Measurements from ENCODE around the gene SOD2.

DNA sequence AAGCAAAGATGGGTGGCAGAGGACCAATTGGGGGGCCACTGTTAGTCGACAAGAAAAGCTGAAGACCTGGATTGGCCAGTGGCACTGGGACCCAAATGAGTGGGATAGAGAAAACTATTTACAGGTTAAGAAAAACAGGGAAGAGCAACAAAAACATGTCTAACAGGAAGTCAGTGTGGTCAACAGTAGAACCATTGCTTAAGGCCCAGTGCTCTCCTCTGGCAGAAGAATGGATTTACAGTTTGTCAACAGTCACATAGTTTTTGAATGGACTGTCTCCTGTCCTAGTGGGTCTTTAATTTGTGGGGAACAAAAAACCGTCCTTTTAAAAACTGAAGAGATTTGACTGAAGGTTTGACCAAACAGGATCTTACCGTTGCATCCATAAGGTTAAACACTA lies 22.1 kb upstream of the SOD2 start:
- no peak for TF ChIP-seq POLR2A (IDR thresholded peaks at IDR 0.05; ENCODE audit: extremely low read depth, insufficient read length)
- TF ChIP-seq CTCF (IDR thresholded peaks at IDR 0.05; ENCODE audit: low read depth, low read length): no peak
- TF ChIP-seq MYC (IDR thresholded peaks at IDR 0.05; ENCODE audit: low read depth, low read length): no peak
- TF ChIP-seq, protein P1, sequence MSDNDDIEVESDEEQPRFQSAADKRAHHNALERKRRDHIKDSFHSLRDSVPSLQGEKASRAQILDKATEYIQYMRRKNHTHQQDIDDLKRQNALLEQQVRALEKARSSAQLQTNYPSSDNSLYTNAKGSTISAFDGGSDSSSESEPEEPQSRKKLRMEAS (IDR thresholded peaks at IDR 0.05; ENCODE audit: low read depth, low read length): no peak

Data from NB4 (cell line).